Testis (tissue), 3 donors: ENCODE measurements around the gene GRHPR. TPM values are rescaled to one million over a fixed set of nuclear protein-coding genes. Genes with fewer than 3 reads are reported as not detected.
A peak's percentile ranks its signal among the peaks of the same experiment; 100 is the strongest.
"Not testable (repeated sequence)": the region's sequence is repeated elsewhere in the genome, so short reads cannot be mapped to it uniquely, and the experiment has no call there.

Source experiments
- DNase-seq: peaks from one replicate; pipeline ENCODE4 v3.0.0-alpha.2; 2019
- H3K27ac ChIP-seq, 2 donors: fragments of 200-600 bp; sonication (generic); one replicate each; pipeline ENCODE4 v1.5.1; 2019
- H3K27me3 ChIP-seq: fragments of 200-600 bp; sonication (generic); one replicate; pipeline ENCODE4 v1.5.1; 2019
- H3K36me3 ChIP-seq: fragments of 200-600 bp; sonication (generic); one replicate; pipeline ENCODE4 v1.5.1; 2017; ENCODE audit warnings: low read depth; ENCODE audit errors: missing control alignments
- H3K4me1 ChIP-seq: fragments of 200-600 bp; sonication (generic); one replicate; pipeline ENCODE4 v1.5.1; 2019
- H3K4me3 ChIP-seq, 2 donors: fragments of 200-600 bp; sonication (generic); one replicate each; pipeline ENCODE4 v1.5.1; 2017 to 2019
- H3K9me3 ChIP-seq: fragments of 200-600 bp; sonication (generic); one replicate; pipeline ENCODE4 v1.5.1; 2017
- POLR2A ChIP-seq: fragments of 450-650 bp; IDR thresholded peaks from one replicate; pipeline ENCODE4 v1.6.1; 2017; ENCODE audit warnings: antibody characterized with exemption, mild to moderate bottlenecking, moderate library complexity
- WGBS, 2 donors: methylation state at CpG; one replicate each; pipeline ENCODE4 v1.1.5; 2018; 5-methylcytosine and 5-hydroxymethylcytosine counted together
- intact Hi-C: fragments of 100-400 bp; cut with DNase I; formaldehyde crosslinking; loops from one replicate; pipeline ENCODE4 v1.15.1; 2023; ENCODE audit warnings: low total_unique reads
- polyA plus RNA-seq: library from polyadenylated mRNA; stranded (reverse); fragments of 350-450 nt; fragmentation: Illumina TruSeq; extraction: RNeasy Lipid Tissue Mini Kit (QIAGEN cat#74804); gene quantifications from one replicate; pipeline ENCODE4 v1.2.3, GENCODE V29; 2014; ENCODE audit warnings: low read depth, low replicate concordance; ENCODE audit not compliant: insufficient read depth
- total RNA-seq, 2 donors: library from RNA; depleted of rRNA; stranded (reverse); fragments of >200 nt; gene quantifications; one replicate each; pipeline ENCODE4 v1.2.3, GENCODE V29; 2016
- TF ChIP-seq, protein P1 (sequence below), 3 experiments: fragments of 450-650 bp in 2 of 3; fragments of 200-600 bp in 1 of 3; sonication (generic) in 1 of 3; IDR thresholded peaks; one replicate each; pipeline ENCODE4 v1.5.1; 2016 to 2019; ENCODE audit warnings: antibody characterized with exemption in 3 of 3, mild to moderate bottlenecking in 2 of 3, moderate library complexity in 1 of 3

Gene GRHPR
- total and polyA plus RNA-seq, 3 donors from 2014 or later = 130 to 262 (median 195) TPM

DNA sequence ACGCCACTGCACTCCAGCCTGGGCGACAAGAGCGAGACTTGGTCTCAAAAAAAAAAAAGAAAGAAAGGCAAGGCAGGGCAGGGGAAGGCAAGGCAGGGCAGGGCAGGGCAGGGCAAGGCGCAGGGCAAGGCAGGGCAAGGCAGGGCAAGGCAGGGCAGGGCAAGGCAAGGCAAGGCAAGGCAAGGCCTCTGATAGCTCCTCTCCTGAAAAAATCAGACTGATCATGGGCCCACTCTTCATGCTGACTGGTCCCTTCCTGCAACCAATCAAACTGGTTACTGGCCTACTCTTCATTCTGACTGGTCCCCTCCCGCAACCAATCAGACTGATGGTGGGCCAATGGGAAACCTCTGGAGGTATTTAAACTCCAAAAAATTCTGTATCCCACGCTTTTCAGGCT, 46.1 kb downstream of the GRHPR start:
- Histone ChIP-seq H3K36me3 (no peaks in the 10 kb centered on the region), H3K4me1 (peaks cover 20% of the 10 kb centered on the region), H3K9me3 (no peaks in the 10 kb centered on the region), H3K4me3 (peak overlapping the region in 1 of 2 donors; percentile 23), H3K27me3 (no peaks in the 10 kb centered on the region), H3K27ac (no peak overlapping the region)
- no peak for TF ChIP-seq POLR2A
- DNase-seq = no peak
- 62 to 73% methylated on average over 6 of the region's 6 CpGs for WGBS, 2 donors
- intact Hi-C loops = no loop called here

DNA sequence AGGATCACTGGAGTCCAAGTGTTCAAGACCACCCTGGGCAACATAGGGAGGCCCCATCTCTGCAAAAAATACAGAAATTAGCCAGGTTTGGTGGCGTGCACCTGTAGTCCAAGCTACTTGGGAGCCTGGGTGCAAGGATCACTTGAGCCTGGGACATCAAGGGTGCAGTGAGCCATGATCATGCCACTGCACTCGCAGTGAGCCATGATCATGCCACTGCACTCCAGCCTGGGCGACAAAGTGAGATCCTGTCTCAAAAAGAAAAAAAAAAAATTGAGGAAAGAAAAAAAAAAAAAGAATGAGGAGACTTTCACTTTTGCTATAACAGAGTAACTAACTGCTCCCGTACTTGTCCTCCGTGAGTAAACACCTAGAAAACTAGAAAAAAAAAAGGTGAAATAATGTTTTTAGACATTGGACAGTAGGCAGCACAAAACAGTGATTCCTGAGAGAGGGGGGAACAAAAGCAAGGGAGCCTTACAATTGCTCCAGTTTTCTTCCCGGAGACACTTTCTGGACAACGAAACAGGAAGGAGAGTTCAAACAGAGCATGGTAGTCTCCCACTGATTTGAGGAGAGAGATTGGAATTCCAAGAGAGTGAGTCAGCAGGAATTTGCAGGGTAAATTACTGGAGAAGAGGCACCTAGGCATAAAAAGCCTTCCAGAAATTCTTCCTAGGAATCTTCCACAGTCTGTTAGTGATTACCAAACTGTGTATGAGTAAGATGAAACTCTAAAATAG, 49.6 kb downstream of the GRHPR start:
- Histone ChIP-seq H3K9me3 (no peaks in the 10 kb centered on the region), H3K4me3 (peak overlapping the region in 1 of 2 donors; percentile 45), H3K36me3 (no peaks in the 10 kb centered on the region), H3K4me1 (peaks cover 8% of the 10 kb centered on the region), H3K27ac (peak overlapping the region; percentile 76 to 78), H3K27me3 (no peaks in the 10 kb centered on the region)
- WGBS, 2 donors = 23 to 30% methylated on average over 7 of the region's 7 CpGs
- intact Hi-C loops = no loop called here
- DNase-seq = no peak
- TF ChIP-seq POLR2A = no peak
- TF ChIP-seq, protein P1, sequence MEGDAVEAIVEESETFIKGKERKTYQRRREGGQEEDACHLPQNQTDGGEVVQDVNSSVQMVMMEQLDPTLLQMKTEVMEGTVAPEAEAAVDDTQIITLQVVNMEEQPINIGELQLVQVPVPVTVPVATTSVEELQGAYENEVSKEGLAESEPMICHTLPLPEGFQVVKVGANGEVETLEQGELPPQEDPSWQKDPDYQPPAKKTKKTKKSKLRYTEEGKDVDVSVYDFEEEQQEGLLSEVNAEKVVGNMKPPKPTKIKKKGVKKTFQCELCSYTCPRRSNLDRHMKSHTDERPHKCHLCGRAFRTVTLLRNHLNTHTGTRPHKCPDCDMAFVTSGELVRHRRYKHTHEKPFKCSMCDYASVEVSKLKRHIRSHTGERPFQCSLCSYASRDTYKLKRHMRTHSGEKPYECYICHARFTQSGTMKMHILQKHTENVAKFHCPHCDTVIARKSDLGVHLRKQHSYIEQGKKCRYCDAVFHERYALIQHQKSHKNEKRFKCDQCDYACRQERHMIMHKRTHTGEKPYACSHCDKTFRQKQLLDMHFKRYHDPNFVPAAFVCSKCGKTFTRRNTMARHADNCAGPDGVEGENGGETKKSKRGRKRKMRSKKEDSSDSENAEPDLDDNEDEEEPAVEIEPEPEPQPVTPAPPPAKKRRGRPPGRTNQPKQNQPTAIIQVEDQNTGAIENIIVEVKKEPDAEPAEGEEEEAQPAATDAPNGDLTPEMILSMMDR (IDR thresholded peaks at IDR 0.05) = no peak

DNA sequence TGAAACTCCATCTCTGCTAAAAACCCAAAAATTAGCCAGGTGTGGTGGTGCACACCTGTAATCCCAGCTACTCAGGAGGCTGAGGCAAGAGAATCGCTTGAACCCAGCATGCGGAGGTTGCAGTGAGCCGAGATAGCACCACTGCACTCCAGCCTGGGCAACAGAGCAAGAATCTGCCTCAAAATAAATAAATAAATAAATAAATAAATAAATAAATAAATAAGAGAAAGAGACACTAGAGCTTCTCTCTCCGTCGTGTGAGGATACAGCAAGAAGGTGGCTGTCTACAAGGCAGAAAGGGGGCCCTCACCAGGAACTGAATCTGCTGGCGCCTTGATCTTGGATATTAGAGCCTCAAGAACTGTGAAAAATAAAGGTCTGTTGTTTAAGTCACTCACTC, 51.5 kb downstream of the GRHPR start:
- H3K9me3 ChIP-seq, H3K4me1 ChIP-seq, DNase-seq, H3K36me3 ChIP-seq, H3K4me3 ChIP-seq, H3K27me3 ChIP-seq, intact Hi-C loops, H3K27ac ChIP-seq: not testable (repeated sequence)
- WGBS, 2 donors = 63 to 64% methylated on average over 6 of the region's 6 CpGs

DNA sequence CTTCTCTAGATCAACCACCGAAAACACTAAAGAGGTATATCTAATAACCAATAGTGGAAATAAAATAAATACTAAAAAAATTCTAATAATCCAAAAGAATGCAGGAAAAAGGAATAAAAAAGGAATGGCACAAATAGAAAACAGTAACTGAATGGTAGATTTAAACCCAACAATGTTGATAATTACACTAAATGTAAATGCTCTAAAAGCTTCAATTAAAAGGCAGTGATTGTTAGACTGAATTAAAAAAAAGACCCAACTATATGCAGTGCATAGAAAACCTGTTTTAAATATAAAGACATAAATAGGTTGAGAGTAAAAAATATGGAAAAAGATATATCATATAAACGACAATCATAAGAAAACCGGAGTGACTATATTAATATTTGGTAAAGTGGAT, 51.9 kb downstream of the GRHPR start:
- no peak overlapping the region for H3K4me3 ChIP-seq
- H3K27me3 ChIP-seq = no peaks in the 10 kb centered on the region
- no peaks in the 10 kb centered on the region for H3K36me3 ChIP-seq
- intact Hi-C loops = no loop called here
- H3K27ac ChIP-seq = no peak overlapping the region
- no peak for DNase-seq
- no peaks in the 10 kb centered on the region for H3K9me3 ChIP-seq
- TF ChIP-seq, protein P1 (IDR thresholded peaks at IDR 0.05) = no peak
- no peak for TF ChIP-seq POLR2A
- WGBS, 2 donors = 95 to 97% methylated on average over 3 of the region's 3 CpGs
- peaks cover 8% of the 10 kb centered on the region for H3K4me1 ChIP-seq

DNA sequence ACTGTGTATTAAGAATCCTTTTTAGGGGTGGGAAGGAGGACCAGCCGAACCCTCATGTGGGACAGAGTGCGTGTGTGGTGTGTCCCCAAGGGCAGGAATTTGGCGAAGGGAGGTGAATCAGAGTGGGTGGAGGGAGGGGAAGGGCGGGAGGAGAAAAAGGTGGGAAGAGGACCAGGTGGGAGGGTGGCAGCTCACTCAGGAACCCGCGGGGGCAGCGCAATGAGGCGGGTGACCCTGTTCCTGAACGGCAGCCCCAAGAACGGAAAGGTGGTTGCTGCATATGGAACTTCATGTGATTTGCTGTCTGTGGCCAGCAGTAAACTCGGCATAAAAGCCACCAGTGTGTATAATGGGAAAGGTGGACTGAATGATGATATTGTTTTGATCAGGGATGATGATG, 54.4 kb downstream of the GRHPR start:
- Histone ChIP-seq H3K4me1 (peaks cover 5% of the 10 kb centered on the region), H3K9me3 (no peaks in the 10 kb centered on the region), H3K27ac (no peak overlapping the region), H3K4me3 (no peak overlapping the region), H3K36me3 (no peaks in the 10 kb centered on the region), H3K27me3 (no peaks in the 10 kb centered on the region)
- TF ChIP-seq, protein P1 (IDR thresholded peaks at IDR 0.05) = no peak
- no peak for TF ChIP-seq POLR2A
- intact Hi-C loops = no loop called here
- 76 to 80% methylated on average over 11 of the region's 11 CpGs for WGBS, 2 donors
- no peak for DNase-seq

DNA sequence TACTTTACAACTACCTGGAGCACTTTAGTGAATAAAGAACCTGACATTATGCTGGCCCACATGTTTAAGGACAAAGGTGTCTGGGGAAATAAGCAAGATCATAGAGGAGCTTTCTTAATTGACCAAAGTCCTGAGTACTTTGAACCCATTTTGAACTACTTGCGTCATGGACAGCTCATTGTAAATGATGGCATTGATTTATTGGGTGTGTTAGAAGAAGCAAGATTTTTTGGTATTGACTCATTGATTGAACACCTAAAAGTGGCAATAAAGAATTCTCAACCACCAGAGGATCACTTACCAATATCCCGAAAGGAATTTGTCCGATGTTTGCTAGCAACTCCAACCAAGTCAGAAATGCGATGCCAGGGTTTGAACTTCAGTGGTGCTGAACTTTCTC, 54.9 kb downstream of the GRHPR start:
- whole genome bisulfite sequencing, 2 donors = 89% methylated on average over 4 of the region's 4 CpGs
- DNase-seq, H3K4me3 ChIP-seq, H3K27me3 ChIP-seq, H3K27ac ChIP-seq, H3K36me3 ChIP-seq, H3K9me3 ChIP-seq, intact Hi-C loops, H3K4me1 ChIP-seq: not testable (repeated sequence)

DNA sequence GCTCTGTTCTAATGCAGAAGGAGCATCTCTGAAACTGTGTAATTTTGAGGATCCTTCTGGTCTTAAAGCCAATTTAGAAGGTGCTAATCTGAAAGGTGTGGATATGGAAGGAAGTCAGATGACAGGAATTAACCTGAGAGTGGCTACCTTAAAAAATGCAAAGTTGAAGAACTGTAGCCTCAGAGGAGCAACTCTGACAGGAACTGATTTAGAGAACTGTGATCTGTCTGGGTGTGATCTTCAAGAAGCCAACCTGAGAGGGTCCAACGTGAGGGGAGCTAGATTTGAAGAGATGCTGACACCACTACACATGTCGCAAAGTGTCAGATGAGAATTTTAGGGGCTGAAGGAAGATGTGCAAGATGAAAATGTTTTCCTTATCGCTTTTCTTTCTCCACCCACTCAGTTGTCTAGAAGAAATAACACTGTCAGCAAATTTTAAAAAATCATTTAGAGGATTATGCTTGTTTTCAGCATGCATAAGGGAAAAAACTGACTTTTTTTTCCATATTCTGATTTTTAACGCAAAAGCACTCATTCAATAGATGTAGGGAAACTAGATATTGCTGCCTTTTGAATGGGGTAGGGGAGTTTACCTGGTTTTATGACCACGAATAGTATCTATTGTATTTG, 55.6 kb downstream of the GRHPR start:
- intact Hi-C loops, H3K9me3 ChIP-seq, DNase-seq, H3K27me3 ChIP-seq, H3K4me1 ChIP-seq, H3K27ac ChIP-seq, H3K4me3 ChIP-seq, H3K36me3 ChIP-seq: not testable (repeated sequence)
- WGBS, 2 donors = 68 to 72% methylated on average over 5 of the region's 5 CpGs
